Peyer's patch (tissue), 4 donors: ENCODE data around the gene KRTAP5-5.
"Not testable (repeated sequence)": the region's sequence is repeated elsewhere in the genome, so short reads cannot be mapped to it uniquely, and the experiment has no call there.

Source experiments
- POLR2A ChIP-seq, 2 donors: fragments of 450-650 bp; IDR thresholded peaks; one replicate each; pipeline ENCODE4 v1.5.1; 2017; ENCODE audit warnings: antibody characterized with exemption in 2 of 2, mild to moderate bottlenecking in 2 of 2, moderate library complexity in 2 of 2
- TF ChIP-seq, protein P1 (sequence below), 6 experiments: fragments of 450-650 bp in 4 of 6; fragments of 200-600 bp in 2 of 6; sonication (generic) in 1 of 6; IDR thresholded peaks; one replicate each; pipeline ENCODE4 v1.5.1; 2017 to 2019; ENCODE audit warnings: antibody characterized with exemption in 6 of 6, mild to moderate bottlenecking in 3 of 6, moderate library complexity in 1 of 6

GRCh38 chr11:1607156-1607845, 22.3 kb upstream of the KRTAP5-5 start:
- TF ChIP-seq, protein P1, sequence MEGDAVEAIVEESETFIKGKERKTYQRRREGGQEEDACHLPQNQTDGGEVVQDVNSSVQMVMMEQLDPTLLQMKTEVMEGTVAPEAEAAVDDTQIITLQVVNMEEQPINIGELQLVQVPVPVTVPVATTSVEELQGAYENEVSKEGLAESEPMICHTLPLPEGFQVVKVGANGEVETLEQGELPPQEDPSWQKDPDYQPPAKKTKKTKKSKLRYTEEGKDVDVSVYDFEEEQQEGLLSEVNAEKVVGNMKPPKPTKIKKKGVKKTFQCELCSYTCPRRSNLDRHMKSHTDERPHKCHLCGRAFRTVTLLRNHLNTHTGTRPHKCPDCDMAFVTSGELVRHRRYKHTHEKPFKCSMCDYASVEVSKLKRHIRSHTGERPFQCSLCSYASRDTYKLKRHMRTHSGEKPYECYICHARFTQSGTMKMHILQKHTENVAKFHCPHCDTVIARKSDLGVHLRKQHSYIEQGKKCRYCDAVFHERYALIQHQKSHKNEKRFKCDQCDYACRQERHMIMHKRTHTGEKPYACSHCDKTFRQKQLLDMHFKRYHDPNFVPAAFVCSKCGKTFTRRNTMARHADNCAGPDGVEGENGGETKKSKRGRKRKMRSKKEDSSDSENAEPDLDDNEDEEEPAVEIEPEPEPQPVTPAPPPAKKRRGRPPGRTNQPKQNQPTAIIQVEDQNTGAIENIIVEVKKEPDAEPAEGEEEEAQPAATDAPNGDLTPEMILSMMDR (IDR thresholded peaks at IDR 0.05) = not testable (repeated sequence)
- not testable (repeated sequence) for TF ChIP-seq POLR2A (IDR thresholded peaks at IDR 0.05)
